Activated T-helper 1 cell treated with Interleukin-2 at 50 U/mL for 16 hours (primary cell): ENCODE data around the gene PAIP2.
"Not testable (repeated sequence)": the region's sequence is repeated elsewhere in the genome, so short reads cannot be mapped to it uniquely, and the experiment has no call there.

ENCODE experiments used
- DNase-seq: peaks from one replicate; pipeline ENCODE4 v3.0.0-alpha.2; 2020; ENCODE audit warnings: low read depth

The PAIP2 gene

GRCh38 chr5:139392324-139392677, 50.6 kb downstream of the PAIP2 start:
- no peak for DNase-seq

- DNase-seq = peak; percentile 57
Observed at GRCh38 chr5:139392678-139393496, 51.2 kb downstream of the PAIP2 start.

GRCh38 chr5:139393497-139394122, 52.0 kb downstream of the PAIP2 start:
- DNase-seq = no peak

- peak; percentile 45 for DNase-seq
Observed at GRCh38 chr5:139394123-139394653, 52.5 kb downstream of the PAIP2 start.

GRCh38 chr5:139394654-139395566, 53.3 kb downstream of the PAIP2 start, which contains the start of gene PROB1:
Gene PROB1, minus strand, starts transcription at chr5:139395104. Its CDS starts 23 bp downstream, at chr5:139395081.
- no peak for DNase-seq

GRCh38 chr5:139395844-139396640, 54.4 kb downstream of the PAIP2 start:
- no peak for DNase-seq

- DNase-seq = no peak
Observed at GRCh38 chr5:139396691-139397090, 55.0 kb downstream of the PAIP2 start.

GRCh38 chr5:139397921-139398320, 56.3 kb downstream of the PAIP2 start:
- no peak for DNase-seq

- no peak for DNase-seq
Observed at GRCh38 chr5:139399501-139400121, 58.0 kb downstream of the PAIP2 start.

- no peak for DNase-seq
Observed at GRCh38 chr5:139401546-139401945, 59.9 kb downstream of the PAIP2 start.

GRCh38 chr5:139402561-139403158, 61.0 kb downstream of the PAIP2 start:
- DNase-seq = no peak

GRCh38 chr5:139403418-139403786, 61.7 kb downstream of the PAIP2 start:
- no peak for DNase-seq

- DNase-seq = peak; percentile 96
Observed at GRCh38 chr5:139403787-139404483, 62.3 kb downstream of the PAIP2 start, which contains the start of gene SPATA24. Gene SPATA24, minus strand, starts transcription at chr5:139404089. Its CDS starts 29 bp downstream, at chr5:139404060.

GRCh38 chr5:139404484-139404840, 62.8 kb downstream of the PAIP2 start:
- no peak for DNase-seq

GRCh38 chr5:139406963-139407362, 65.3 kb downstream of the PAIP2 start:
- DNase-seq = no peak

- DNase-seq = no peak
Observed at GRCh38 chr5:139407517-139407916, 65.9 kb downstream of the PAIP2 start.

- DNase-seq = no peak
Observed at GRCh38 chr5:139408191-139408590, 66.5 kb downstream of the PAIP2 start.

- not testable (repeated sequence) for DNase-seq
Observed at GRCh38 chr5:139409116-139409515, 67.5 kb downstream of the PAIP2 start.

GRCh38 chr5:139410121-139410992, 68.7 kb downstream of the PAIP2 start:
- DNase-seq = no peak
